Hematopoietic multipotent progenitor cell treated with erythropoietin and hydrocortisone succinate and interleukin-3 and kit ligand, for 17 days (in vitro differentiated cells): Measurements from ENCODE around the gene RFX1.

ENCODE experiments used
- DNase-seq: peaks from one replicate; pipeline ENCODE4 v3.0.0-alpha.2; 2015; ENCODE audit warnings: low spot score

The RFX1 gene

DNA sequence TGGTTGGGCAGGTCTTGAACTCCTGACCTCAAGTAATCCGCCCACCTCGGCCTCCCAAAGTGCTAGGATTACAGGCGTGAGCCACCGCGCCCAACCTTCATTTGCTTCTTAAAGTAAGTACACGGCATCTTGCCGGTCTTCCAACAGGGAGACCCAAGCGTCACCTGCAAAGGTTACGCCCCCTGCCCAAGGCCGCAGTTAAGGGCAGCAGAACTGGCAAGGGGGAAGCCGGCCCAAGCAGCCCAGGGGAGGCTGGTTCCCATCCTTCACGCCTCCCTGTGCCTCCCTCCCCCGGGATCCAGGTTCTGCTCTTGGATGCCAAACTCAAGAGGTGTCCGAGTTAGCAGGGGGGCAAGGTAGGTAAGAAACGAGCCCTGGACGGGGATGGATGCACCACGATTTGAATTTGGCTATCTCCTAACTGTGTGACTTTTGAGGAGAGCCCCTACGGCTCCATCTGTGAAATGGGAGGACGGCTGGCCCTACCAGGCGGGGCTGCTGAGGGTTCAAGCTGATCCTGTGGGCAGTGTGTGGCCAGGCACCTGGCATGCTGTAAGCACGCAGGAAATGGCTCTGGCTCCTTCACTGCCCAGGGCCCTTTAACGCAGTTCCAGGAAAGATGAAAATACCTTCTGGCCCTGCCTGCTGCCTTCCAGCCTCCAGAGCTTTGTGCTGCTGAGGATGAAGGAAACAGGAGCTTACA, 9.0 kb downstream of the RFX1 start:
- no peak for DNase-seq

DNA sequence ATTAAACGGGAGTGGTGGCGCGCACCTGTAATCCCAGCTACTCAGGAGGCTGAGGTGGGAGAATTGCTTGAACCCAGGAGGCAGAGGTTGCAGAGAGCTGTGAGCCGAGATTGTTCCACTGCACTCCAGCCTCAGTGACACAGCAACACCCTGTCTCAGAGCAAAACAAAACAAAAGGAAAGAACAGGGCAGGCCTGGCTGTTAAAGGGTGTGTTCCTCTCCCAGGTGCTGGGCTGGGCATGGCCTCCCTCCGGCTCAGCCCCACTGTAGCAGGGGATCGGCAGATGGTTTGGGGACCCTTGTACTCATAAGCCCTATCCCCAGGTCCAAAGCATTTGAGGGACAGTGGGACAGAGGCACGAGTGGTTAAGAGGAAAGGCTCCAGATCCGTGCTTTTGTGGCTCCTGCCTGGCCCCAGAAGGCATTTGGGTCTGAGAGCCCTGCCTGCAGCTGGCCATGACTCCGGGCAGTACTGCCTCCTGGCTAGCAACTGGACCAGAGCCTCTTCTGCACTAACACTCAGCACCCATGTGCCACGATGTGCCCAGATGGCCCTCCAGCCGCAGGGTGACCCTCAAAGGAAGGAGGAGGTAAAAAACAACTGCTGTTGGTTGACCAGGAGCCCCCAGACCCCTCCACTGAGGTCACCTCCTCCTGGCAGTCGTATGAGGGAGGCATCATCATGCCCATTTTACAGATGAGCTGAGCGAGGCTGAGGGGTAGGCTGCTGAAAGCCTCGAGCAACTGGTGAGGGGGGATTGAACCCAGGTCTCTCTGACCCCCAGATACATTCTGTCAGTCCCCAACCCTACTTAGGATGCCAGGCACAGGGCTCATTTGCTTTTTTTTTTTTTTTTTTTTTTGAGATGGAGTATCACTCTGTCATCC, 10.0 kb downstream of the RFX1 start:
- no peak for DNase-seq

DNA sequence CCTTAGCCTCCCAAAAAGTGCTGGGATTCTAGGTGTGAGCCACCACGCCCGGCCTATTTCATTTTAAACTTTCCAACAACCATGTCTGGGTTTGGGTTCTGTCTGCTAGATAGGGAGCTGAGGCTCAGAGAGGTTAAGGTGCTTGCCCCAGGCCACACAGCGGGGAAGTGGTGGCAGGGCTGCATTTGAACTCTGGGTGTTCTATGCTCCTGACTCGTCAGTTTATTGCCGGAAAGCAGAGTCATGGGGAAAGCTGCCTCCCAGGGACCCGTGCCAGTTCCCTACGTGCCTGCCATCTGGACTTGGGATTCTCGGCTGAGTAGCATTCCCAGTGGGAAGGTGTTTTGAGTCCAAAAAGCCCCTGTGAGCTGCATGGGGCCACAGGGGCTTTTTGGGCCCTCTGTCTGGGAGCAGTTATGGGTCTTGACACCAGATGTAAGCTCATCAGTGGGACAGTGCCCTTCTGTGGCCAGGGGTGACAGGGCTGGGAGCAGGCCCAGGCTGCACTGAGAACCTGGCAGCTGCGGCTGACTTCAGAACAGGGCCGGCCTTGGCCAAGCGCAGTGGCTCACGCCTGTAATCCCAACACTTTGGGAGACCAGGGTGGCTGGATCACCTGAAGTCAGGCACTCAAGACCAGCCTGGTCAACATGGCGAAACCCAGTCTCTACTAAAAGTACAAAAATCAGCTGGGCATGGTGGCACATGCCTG, 10.9 kb downstream of the RFX1 start:
- no peak for DNase-seq

DNA sequence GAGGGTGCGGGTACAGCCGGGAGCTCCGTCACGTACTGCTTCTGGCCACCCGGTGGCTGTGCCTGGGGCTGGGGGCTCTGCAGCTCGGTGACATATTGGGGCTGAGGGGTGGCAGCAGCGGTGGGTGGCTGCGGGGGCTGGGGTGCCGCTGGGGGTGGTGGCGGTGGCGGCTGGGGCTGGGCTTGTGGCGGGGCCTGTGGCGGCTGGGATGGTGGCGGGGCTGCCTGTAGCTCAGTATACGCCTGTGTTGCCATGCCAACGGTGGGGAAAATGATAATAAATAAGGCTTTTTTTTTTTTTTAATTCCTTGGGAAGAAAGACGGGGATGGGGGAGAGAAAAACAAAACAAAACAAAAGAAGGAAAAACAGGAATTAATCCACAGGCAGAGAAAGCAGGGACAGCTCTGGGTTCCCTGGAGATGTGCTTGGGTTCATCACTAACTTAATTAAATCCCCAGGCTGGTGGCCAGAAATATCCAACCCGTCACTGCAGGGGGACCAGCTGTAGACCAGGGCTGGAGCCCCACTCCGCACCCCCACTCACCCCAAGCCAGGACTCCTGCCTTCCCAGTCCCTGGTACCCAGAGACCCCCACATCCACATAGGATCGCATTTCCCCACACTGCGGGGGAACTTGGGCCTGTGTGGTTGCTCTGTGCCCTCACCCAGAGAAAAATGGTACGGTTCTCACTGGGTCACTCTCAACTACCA, 12.4 kb downstream of the RFX1 start:
- DNase-seq, result no peak

DNA sequence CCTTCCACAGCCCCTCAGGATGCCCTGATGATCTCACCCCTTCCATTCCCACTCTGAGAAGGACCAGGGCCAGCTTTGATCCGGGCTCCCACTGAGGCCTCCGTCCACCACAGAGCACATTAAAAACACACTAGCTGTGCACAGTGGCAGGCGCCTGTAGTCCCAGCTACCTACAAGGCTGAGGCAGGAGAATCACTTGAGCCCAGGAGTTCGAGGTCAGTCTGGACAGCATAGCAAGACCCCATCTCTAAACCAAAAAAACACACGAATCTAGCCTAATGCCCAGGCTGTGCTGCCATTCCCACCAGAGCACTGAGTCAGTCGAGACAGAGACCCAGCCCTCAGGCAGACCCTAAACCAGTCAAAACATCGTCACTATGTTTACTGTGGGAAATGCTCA, 14.1 kb downstream of the RFX1 start:
- no peak for DNase-seq

DNA sequence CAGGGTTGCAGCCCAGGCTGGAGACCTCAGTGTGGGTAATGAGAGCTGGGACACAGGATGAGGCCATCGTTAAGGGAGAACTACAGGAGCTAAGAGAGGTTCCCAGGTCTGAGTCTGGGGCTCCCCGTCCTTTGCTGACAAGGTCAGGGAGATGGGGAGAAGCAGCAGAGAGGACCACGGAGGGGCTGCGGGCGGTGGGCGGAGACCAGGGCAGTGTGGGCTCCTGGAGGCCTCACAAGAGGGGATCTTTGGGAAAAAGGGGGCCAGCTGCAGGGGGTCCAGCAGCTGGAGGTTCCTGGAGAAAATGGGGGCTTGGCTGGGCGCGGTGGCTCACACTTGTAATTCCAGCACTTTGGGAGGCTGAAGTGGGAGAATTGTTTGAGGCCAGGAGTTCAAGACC, 16.0 kb downstream of the RFX1 start:
- no peak for DNase-seq

DNA sequence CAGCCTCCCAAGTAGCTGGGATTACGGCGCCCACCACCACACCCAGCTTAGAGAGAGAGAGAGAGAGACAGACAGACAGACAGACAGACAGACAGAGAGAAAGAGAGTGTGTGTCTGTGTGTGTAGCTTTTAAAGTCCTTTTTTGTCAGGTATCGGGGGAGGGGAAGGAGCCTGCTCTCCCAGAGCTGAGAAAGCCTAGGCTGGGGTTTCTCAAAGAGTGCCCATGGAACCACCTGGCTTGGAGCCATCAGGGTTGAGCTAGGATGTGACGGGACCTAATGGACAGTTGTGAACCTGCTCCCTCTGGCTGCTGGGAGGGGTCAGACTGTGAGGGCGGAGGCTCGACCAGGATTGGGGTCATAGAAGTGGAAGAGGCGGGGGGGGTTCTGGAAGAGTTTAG, 16.6 kb downstream of the RFX1 start:
- DNase-seq, result no peak

DNA sequence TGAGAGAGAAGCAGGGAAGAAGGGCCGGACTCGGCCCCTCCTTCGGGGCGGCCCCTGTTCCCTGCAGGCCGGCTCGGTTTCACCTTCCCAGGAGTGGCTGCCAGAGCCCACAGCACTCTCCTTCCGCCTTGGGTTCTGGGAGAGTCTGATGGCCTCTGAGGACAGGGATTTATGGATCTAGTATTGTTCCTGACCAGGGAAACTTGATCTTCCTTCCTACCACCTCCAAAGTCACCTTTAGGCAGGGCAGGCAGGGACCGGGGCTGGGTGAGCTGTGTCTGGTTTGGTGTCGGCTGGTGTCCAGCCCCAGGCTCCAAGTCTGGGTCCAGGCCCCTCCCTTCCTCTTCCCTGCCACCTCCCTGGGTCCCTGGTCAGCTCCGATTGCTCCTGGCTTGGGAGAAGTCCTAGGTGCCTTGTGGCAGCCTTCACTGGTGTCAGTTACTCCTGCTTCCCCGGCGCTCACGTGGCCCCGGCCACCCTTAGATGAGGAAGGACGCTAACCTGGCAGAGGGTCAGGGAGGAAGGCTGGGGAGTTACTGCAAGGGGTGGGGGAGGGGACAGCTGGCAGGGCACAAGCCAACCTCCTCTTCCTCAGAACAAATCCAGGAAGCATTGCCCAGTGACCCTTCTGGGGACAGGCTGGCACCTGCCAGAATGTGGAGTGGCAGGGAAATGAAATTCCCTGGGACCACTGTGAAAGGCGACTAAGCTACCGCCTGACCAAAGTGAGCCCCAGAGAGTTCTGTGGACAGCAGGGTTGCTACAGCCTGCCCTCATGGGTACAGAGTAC, 18.8 kb downstream of the RFX1 start:
- no peak for DNase-seq

DNA sequence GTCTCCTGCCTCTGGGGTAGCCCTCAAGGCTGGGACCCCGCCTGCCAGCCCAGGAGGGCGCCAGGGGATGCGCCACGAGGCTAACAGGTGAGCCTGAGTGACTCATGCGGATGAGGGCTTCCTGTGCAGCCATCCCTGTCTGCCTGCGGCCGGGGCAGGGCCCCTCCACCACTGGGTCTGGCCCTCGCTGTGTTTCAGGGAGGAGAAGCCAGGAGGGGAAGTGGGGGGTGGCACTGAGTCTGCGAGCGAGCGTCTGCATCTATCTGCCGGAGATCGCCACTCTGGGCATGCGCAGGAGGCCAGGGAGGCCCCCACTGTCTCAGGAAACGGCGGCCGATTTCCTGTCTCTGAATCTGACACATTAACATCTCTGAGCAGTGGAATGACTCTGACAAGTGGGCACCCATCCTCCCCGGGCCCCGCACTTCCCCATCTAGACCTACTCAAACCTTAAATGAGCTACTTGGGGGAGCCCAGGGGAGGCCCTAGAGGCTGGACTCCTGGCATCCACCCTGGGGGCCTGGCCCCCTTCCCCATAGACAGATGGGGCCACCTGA, 19.7 kb downstream of the RFX1 start:
- DNase-seq, result no peak

DNA sequence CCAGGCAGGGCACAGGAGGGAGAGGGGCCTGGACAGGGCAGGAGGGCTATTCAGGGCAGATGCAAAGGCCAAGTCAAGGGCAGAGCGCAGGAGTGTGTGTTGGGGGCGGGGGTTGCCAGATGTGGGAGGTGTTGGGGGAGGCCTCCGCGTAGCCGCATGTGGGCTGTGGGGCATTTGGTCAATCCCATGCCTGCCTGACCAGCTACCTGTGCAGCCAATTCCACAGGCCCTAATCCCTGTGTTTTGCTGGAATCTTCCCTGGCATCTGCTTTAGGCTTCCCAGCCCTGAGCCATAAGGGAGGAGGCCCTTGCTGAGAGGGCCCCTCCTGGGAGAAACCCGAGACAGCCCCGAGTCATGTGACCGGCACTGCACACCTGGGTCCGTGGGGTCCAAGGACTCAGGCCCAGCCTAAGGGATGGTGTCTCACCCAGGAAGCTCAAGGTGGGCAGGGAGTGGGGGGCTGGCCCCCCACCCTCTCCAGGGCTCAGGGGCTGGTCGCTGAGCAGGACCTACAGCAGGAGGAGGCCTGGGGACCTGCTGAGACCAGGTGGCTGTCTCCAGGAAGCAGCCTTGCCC, 20.3 kb downstream of the RFX1 start:
- DNase-seq, result no peak

DNA sequence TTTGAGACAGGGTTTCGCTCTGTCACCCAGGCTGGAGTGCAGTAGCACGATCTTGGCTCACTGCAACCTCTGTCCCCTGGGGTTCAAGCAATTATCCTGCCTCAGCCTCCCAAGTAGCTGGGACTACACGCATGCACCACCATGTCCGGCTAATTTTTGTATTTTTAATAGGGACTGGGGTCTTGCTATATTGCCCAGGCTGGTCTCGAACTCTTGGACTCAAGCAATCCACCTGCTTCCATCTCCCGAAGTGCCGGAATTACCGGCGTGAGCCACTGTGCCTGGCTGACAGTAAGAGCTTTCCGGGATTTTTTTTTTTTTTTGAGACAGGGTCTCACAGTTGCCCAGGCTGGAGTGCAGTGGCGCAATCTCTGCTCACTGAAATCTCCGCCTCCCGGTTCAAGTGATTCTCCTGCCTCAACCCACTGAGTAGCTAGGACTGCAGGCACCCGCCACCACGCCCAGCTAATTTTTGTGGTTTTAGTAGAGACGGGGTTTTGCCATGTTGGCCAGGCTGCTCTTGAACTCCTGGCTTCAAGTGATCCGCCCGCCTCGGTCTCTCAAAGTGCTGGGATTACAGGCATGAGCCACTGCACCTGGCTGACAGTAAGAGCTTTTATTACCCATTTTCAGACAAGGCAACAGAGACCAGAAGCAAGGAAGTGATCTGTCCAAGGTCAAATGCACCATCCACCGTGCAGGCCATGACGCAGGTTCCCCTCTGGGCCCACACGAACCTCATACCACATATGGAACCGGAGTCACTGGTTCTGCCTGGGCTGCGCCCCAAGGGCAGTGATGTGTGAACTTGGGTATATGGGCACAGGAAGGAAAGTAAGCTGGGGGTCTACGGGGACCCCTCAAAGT, 21.0 kb downstream of the RFX1 start:
- DNase-seq, result no peak

DNA sequence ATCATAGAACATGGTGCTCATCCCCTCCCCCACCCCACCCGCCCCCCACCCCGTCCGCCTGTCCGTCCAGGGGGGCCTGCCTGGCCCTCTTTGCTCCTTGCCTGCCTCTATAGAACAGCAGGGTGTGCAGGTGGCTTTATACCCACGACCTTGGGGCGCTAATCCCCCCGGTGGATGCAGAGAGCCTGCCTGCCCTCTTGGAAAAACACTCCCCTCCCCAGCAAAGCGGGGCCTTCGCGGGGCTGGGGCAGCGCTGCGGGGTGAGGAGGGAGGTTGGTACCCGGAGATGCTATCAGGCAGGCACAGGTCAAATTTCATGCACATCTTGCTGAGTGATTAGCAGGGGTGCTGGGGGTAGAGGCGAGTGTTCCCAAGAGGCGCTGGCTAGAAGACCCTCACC, 21.9 kb downstream of the RFX1 start:
- no peak for DNase-seq

DNA sequence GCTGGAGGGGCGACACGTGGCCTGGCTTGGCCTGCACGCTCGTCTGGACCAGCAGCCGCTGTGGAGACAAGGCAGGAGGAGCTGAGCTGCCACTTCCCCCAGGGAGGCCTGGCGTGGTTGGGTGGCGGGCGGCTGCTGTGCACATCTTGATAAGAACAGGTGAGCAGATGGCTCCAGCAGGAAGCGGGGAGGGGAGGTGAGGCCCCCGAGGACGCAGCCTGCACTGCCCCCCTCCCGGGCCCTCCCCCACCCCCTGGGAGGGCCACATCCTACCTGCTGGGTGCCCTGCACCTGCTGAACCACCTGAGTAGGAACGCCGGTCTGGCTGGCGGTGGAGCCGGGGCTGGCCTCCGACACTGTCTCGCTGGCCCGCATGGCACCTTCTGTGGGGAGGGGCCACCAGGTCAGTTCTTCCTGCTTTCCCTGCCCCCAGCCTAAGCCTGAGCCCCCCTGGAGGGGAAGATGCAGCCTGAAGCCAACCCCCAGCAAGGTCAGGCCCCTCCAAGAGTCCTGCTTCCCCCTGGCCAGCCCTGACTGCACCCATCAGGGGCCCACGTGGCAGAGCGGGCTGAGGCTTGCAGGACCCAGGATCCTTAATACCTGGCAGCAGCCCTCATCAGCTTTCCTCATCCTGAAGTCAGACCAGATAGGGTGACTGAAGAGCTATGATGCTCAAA, 22.8 kb downstream of the RFX1 start:
- no peak for DNase-seq

DNA sequence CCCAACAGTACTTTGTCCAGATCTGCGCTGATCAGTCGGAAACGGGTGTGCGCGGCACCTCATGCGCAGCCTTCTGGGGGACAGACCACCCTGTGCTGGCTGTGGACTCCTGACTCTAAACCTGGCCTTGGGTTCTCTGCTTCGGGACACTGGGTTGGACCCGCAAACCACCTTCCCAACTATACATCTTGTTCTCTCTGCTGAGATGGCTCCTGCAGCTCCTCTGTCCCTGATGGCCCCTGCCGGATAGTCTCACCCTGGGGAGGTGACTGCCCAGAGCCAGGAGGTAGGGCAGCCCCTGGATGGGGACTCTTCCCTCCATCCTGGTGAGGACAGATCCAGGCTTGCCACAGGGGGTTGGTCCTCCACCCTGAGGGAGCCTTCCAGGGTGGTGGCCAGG, 23.3 kb downstream of the RFX1 start:
- no peak for DNase-seq

DNA sequence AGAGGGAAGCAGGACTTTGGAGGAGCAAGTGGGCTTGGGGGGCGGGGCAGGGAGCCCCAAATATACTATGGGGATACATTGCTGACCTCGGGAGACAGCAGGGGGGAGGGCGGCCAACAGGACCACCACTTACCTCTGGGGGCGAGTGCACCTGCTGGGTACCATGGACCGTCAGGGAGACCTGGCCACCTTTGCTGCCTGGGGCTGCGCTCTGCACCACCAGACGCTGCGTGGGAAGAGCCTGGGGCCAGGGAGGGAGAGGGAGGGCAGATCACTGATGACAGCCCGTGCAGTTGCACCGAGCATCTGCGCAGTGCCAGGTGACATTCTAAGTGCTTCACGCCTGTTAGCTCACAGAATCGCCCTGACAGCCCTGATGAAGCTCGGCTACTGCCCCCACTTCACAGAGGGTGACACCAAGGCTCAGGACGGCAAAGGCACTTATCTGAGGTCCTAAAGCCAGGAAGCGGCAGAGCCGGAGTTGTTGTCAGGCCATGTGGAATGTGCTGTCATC, 24.1 kb downstream of the RFX1 start:
- no peak for DNase-seq

DNA sequence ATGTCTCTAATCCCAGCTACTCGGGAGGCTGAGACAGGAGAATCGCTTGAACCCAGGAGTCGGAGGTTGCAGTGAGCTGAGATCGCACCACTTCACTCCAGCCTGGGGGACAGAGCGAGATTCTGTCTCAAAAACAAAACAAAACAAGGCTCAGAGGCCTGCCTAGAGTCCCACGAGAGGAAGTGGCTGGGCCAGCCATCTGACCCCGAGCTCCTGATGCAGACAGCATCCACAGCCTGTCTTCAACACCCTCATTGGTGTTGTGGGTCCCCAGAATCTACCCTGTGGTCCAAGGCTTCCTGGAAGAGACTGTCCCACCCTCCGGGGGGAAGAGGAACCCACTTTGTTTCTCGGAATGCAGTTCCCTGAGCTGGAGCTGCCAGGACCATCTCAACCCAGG, 24.7 kb downstream of the RFX1 start:
- no peak for DNase-seq

DNA sequence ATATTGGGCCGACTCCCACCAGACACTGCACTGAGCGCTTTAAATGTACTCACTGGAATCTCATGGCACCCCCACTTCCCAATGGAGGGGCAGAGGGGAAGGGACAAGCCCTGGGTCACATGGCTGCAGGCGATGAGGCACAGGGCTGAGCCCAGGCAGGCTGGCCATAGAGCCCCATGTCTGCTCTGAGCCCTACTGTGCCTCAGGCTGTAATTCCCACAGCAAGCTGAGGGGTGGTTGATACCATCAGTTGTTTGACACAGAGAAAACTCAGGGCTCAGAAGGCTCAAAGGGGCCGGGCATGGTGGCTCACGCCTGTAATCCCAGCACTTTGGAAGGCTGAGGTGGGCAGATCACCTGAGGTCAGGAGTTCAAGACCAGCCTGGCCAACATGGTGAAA, 25.1 kb downstream of the RFX1 start:
- no peak for DNase-seq

DNA sequence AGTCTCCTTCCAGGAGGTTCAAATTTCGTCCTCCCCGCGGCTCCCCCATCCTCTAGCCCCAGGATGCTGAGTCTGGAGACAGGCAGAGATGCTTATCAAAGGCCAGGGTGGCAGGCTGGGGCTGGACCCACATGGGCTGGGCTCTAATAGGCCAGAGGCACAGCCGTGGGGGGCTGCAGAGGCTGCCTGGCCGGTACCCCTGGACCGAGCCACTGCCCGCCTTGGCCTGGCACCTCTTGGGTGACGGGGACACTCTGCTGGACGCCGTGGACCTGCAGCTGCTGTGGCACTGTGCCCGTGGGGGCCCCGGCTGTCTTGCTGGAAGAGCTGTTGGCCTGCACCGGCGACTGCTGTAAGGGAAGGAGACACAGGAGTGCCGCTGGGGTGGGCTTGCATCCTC, 25.8 kb downstream of the RFX1 start:
- no peak for DNase-seq

DNA sequence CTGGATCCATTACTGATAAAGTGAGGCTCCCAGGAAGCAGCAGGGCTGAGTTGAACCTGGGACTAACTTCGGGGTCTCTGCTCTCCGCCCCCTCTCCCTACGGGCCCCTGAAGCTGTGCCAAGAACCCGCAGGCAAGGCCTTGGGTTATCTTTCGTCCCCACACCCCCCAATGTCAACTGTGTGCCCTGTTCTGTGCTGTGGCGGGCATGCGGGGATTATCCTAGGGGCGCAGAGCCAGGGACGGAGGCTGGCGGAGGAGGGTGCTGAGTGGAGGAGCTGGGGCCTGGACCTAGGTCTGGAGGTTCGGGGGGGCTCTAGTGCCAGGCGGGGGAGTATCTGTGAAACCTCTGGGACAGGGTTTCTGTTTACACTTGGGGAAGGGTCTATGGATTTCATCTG, 26.4 kb downstream of the RFX1 start:
- no peak for DNase-seq
